OCI-LY7 (cell line): ENCODE results near the gene EML5. TPM values are rescaled to one million over a fixed set of nuclear protein-coding genes. Genes with fewer than 3 reads are reported as not detected.

Experiments used
- BruUV-seq: library from RNA; stranded (reverse); fragments of 400-500 nt; replicated peaks from 2 replicates; lab custom pipeline; 2021; lab: Mats Ljungman, UMichigan
- CTCF ChIA-PET: fragments of 300-600 bp; sonication (Branson Sonifier 250); formaldehyde crosslinking; loops from one replicate; lab custom pipeline; 2022; ENCODE audit warnings: antibody characterized with exemption; ENCODE audit not compliant: unreplicated experiment; lab: Charles Lee
- POLR2A ChIA-PET: fragments of 300-600 bp; sonication (Branson Sonifier 250); formaldehyde crosslinking; loops from one replicate; lab custom pipeline; 2022; ENCODE audit warnings: antibody characterized with exemption; lab: Charles Lee
- DNase-seq: peaks from one replicate; pipeline ENCODE4 v3.0.0-alpha.2; 2015; ENCODE audit warnings: low spot score
- H2AFZ ChIP-seq: fragments of 200-600 bp; sonication (generic), shearing (Covaris generic); 2 replicates; pipeline ENCODE4 v1.6.1; 2014; ENCODE audit warnings: mild to moderate bottlenecking, antibody characterized with exemption, low read length, moderate library complexity
- H3K27ac ChIP-seq: fragments of 200-600 bp; sonication (generic); 2 replicates; pipeline ENCODE4 v1.5.1; 2014; ENCODE audit warnings: mixed run types, low read depth, mild to moderate bottlenecking, moderate library complexity, low read length, inconsistent platforms; ENCODE audit not compliant: poor library complexity, severe bottlenecking
- H3K36me3 ChIP-seq: fragments of 200-600 bp; sonication (generic); 2 replicates; pipeline ENCODE4 v1.6.1; 2014; ENCODE audit warnings: mild to moderate bottlenecking, antibody characterized with exemption, low read length, moderate library complexity, mixed read lengths; ENCODE audit not compliant: insufficient read depth
- H3K4me1 ChIP-seq: fragments of 200-600 bp; sonication (generic); 2 replicates; pipeline ENCODE4 v1.5.1; 2014; ENCODE audit warnings: mild to moderate bottlenecking, low read length; ENCODE audit not compliant: insufficient read depth, poor library complexity, severe bottlenecking
- H3K4me2 ChIP-seq: fragments of 200-600 bp; sonication (generic); 2 replicates; pipeline ENCODE4 v1.6.1; 2014; ENCODE audit warnings: mild to moderate bottlenecking, low read length
- H3K4me3 ChIP-seq: fragments of 200-600 bp; sonication (generic); 2 replicates; pipeline ENCODE4 v1.5.1; 2014; ENCODE audit warnings: mild to moderate bottlenecking, low read depth, low read length; ENCODE audit not compliant: poor library complexity, severe bottlenecking
- H3K79me2 ChIP-seq: fragments of 200-600 bp; sonication (generic); 2 replicates; pipeline ENCODE4 v1.6.1; 2016; ENCODE audit warnings: low read depth, mild to moderate bottlenecking, low read length, moderate library complexity, mixed read lengths; ENCODE audit not compliant: insufficient read depth
- H3K9me2 ChIP-seq: fragments of 200-600 bp; sonication (generic); 2 replicates; pipeline ENCODE4 v1.6.1; 2016; ENCODE audit warnings: mild to moderate bottlenecking, low read length, mixed read lengths; ENCODE audit not compliant: insufficient read depth
- H3K9me3 ChIP-seq: fragments of 200-600 bp; sonication (generic); 2 replicates; pipeline ENCODE4 v1.6.1; 2014; ENCODE audit warnings: mild to moderate bottlenecking, mixed run types, low read length, mixed read lengths
- H4K20me1 ChIP-seq: fragments of 200-600 bp; sonication (generic); 2 replicates; pipeline ENCODE4 v1.6.1; 2014; ENCODE audit warnings: mild to moderate bottlenecking, antibody characterized with exemption, low read length, moderate library complexity, mixed read lengths; ENCODE audit not compliant: insufficient read depth
- CTCF ChIP-seq: fragments of 200-600 bp; sonication (generic); conservative IDR thresholded peaks from 2 replicates; pipeline ENCODE4 v1.5.1; 2014; ENCODE audit warnings: mild to moderate bottlenecking, antibody characterized with exemption, low read length, moderate library complexity, mixed read lengths
- EZH2phosphoT487 ChIP-seq: fragments of 200-600 bp; sonication (generic); IDR thresholded peaks from 2 replicates; pipeline ENCODE4 v1.6.1; 2018; ENCODE audit warnings: low read depth, borderline replicate concordance, mild to moderate bottlenecking, mixed run types, antibody characterized with exemption, low read length, moderate library complexity, mixed read lengths
- intact Hi-C: fragments of 100-400 bp; cut with micrococcal nuclease; formaldehyde crosslinking; loops from one replicate; pipeline ENCODE4 v1.10.0; 2022; ENCODE audit not compliant: unreplicated experiment
- total RNA-seq, 2 experiments: library from RNA; depleted of rRNA in 1 of 2; stranded (reverse); fragments of >200 nt in 1 of 2; shearing (Covaris generic) in 1 of 2; gene quantifications; 2 replicates each; pipeline ENCODE4 v1.2.3, GENCODE V29; 2014 to 2022

The EML5 gene
- total RNA-seq, 2 experiments from 2014 or later = 1.8 to 5.6 TPM

- H3K27ac ChIP-seq = no peak overlapping the region
- TF ChIP-seq EZH2phosphoT487 (no peak), CTCF (no peak)
- no peak for DNase-seq
- H4K20me1 ChIP-seq = no peaks in the 10 kb centered on the region
- no peaks in the 10 kb centered on the region for H3K9me2 ChIP-seq
- intact Hi-C loops = loop anchor here (2.0 kb wide), 1 partner anchor 33 kb away; the partner anchor contains the start of gene EML5
- ChIA-PET POLR2A (interaction anchor here (0.7 to 2.4 kb wide), 12 partner anchors 9 to 158 kb away, joined by 3 to 10 read pairs (median 4); partner anchors contain the start of gene EML5), CTCF (interaction anchor here (0.6 kb wide), 1 partner anchor 57 kb away, joined by 3 read pairs; no protein-coding TSS in a partner anchor)
- peak overlapping the region; percentile 89 for H3K4me2 ChIP-seq
- H2AFZ ChIP-seq = peak overlapping the region; percentile 94
- no peak overlapping the region for H3K4me3 ChIP-seq
- no peaks in the 10 kb centered on the region for H3K79me2 ChIP-seq
- H3K36me3 ChIP-seq = no peaks in the 10 kb centered on the region
- no peaks in the 10 kb centered on the region for H3K9me3 ChIP-seq
- BruUV-seq = no TSS peak
- H3K4me1 ChIP-seq = peaks cover 7% of the 10 kb centered on the region
Measured at GRCh38 chr14:88825503-88825902, 32.8 kb upstream of the EML5 start.

GRCh38 chr14:88825078-88825458 lies 32.3 kb upstream of the EML5 start:
- no TSS peak for BruUV-seq
- Histone ChIP-seq H3K9me3 (no peaks in the 10 kb centered on the region), H4K20me1 (no peaks in the 10 kb centered on the region), H3K27ac (no peak overlapping the region), H3K4me1 (peaks cover 7% of the 10 kb centered on the region), H3K4me2 (peak overlapping the region; percentile 89), H3K9me2 (no peaks in the 10 kb centered on the region), H2AFZ (peak overlapping the region; percentile 94), H3K4me3 (peak overlapping the region; percentile 75), H3K36me3 (no peaks in the 10 kb centered on the region), H3K79me2 (no peaks in the 10 kb centered on the region)
- no peak for DNase-seq
- POLR2A ChIA-PET = interaction anchor here (0.7 to 2.4 kb wide), 14 partner anchors 9 to 260 kb away, joined by 3 to 10 read pairs (median 3); partner anchors contain the start of gene EML5
- intact Hi-C loops = loop anchor here (2.0 kb wide), 1 partner anchor 32 kb away; the partner anchor contains the start of gene EML5
- CTCF ChIA-PET = interaction anchor here (0.6 to 1.0 kb wide), 3 partner anchors 50 to 1506 kb away, joined by 3 read pairs; no protein-coding TSS in a partner anchor
- no peak for TF ChIP-seq EZH2phosphoT487

GRCh38 chr14:88824314-88825077 lies 31.7 kb upstream of the EML5 start, which contains the start of gene TTC8:
TTC8 (plus strand) TSS chr14:88824651; CDS start chr14:88824708, 57 bp downstream.
- Histone ChIP-seq H3K27ac (peak within 1 kb of the TSS; percentile 39), H3K79me2 (no peaks in the 10 kb centered on the region), H4K20me1 (no peaks in the 10 kb centered on the region), H3K4me2 (peak within 1 kb of the TSS; percentile 89), H3K9me2 (no peaks in the 10 kb centered on the region), H3K9me3 (no peaks in the 10 kb centered on the region), H3K4me3 (peak within 1 kb of the TSS; percentile 75), H3K36me3 (no peaks in the 10 kb centered on the region), H2AFZ (peak within 1 kb of the TSS; percentile 94), H3K4me1 (peaks cover 7% of the 10 kb centered on the region)
- TF ChIP-seq EZH2phosphoT487 (no peak), CTCF (no peak)
- no TSS peak for BruUV-seq
- intact Hi-C loops = loop anchor here (2.0 kb wide), 1 partner anchor 32 kb away; the partner anchor contains the start of gene EML5
- ChIA-PET POLR2A (interaction anchor here (0.7 to 2.4 kb wide), 17 partner anchors 10 to 1131 kb away, joined by 3 to 10 read pairs (median 3); partner anchors contain the start of genes EML5 and TDP1), CTCF (interaction anchor here (1.0 kb wide), 2 partner anchors 51 to 1507 kb away, joined by 3 read pairs; no protein-coding TSS in a partner anchor)
- peak; percentile 90 for DNase-seq
